Endodermal cell (in vitro differentiated cells): ENCODE results near the gene DHRS4. TPM values are rescaled to one million over a fixed set of nuclear protein-coding genes. Genes with fewer than 3 reads are reported as not detected.

Source experiments
- DNase-seq: peaks from one replicate; pipeline ENCODE4 v3.0.0-alpha.2; 2017
- H3K27ac ChIP-seq: 2 replicates; pipeline ENCODE4 v1.5.1; 2013; ENCODE audit warnings: mild to moderate bottlenecking, low read depth, low read length, moderate library complexity
- H3K27me3 ChIP-seq: 2 replicates; pipeline ENCODE4 v1.6.1; 2013; ENCODE audit warnings: mild to moderate bottlenecking, low read length, moderate library complexity; ENCODE audit not compliant: insufficient read depth, control insufficient read depth, poor library complexity, severe bottlenecking
- H3K36me3 ChIP-seq: 2 replicates; pipeline ENCODE4 v1.7.0; 2013; ENCODE audit warnings: mild to moderate bottlenecking, low read length, moderate library complexity; ENCODE audit not compliant: control insufficient read depth, insufficient read depth
- H3K4me1 ChIP-seq: one replicate; pipeline ENCODE4 v1.7.0; 2013; ENCODE audit warnings: low read length; ENCODE audit not compliant: control insufficient read depth, insufficient read depth
- H3K4me3 ChIP-seq: 2 replicates; pipeline ENCODE4 v1.5.1; 2013; ENCODE audit warnings: mild to moderate bottlenecking, low read length, moderate library complexity
- H3K9ac ChIP-seq: 2 replicates; pipeline ENCODE4 v1.6.1; 2013; ENCODE audit warnings: mild to moderate bottlenecking, low read length, moderate library complexity; ENCODE audit not compliant: poor library complexity, severe bottlenecking; ENCODE audit errors: extremely low read depth
- H3K9me3 ChIP-seq: 2 replicates; pipeline ENCODE4 v1.6.1; 2013; ENCODE audit warnings: mild to moderate bottlenecking, low read length, moderate library complexity; ENCODE audit not compliant: control insufficient read depth
- H3K27ac Mint-ChIP-seq: 2 replicates; pipeline ENCODE4 v1.8.0; 2020; ENCODE audit warnings: mixed read lengths
- H3K27me3 Mint-ChIP-seq: 2 replicates; pipeline ENCODE4 v1.8.0; 2021; ENCODE audit warnings: mild to moderate bottlenecking, mixed read lengths; ENCODE audit not compliant: insufficient read depth
- H3K36me3 Mint-ChIP-seq: 2 replicates; pipeline ENCODE4 v1.8.0; 2020; ENCODE audit warnings: low read depth, mixed read lengths
- H3K4me1 Mint-ChIP-seq: 2 replicates; pipeline ENCODE4 v1.8.0; 2020; ENCODE audit warnings: mixed read lengths
- H3K4me3 Mint-ChIP-seq: 2 replicates; pipeline ENCODE4 v1.8.0; 2020; ENCODE audit warnings: mild to moderate bottlenecking, moderate library complexity, mixed read lengths
- H3K9me3 Mint-ChIP-seq: 2 replicates; pipeline ENCODE4 v1.8.0; 2020; ENCODE audit warnings: mild to moderate bottlenecking, mixed read lengths
- CTCF ChIP-seq: fragments of 200-600 bp; sonication (generic); conservative IDR thresholded peaks from 2 replicates; pipeline ENCODE4 v1.5.0; 2021; ENCODE audit warnings: antibody characterized with exemption, mild to moderate bottlenecking
- WGBS, 2 experiments: methylation state at CpG; one replicate each; pipeline versions ENCODE4 v1.1.5 to v1.1.7; 2013; ENCODE audit warnings: missing lambda C conversion rate in 2 of 2, mixed read lengths in 1 of 2; ENCODE audit not compliant: insufficient coverage in 1 of 2, insufficient read length in 1 of 2; 5-methylcytosine and 5-hydroxymethylcytosine counted together
- total RNA-seq, 2 donors: library from RNA; stranded (reverse); fragmentation: NEBNext Ultra II Directional in 1 of 2; extraction: Animal tissue kit (Norgen Biotek cat#: 25700) in 1 of 2; gene quantifications; 2 replicates in 1 of 2; 3 replicates in 1 of 2; pipeline ENCODE4 v1.2.1, GENCODE V29; 2021

DHRS4 gene
- total RNA-seq, 2 donors from 2014 or later = 18.3 to 20.9 TPM

GRCh38 chr14:23910876-23911210 lies 42.7 kb upstream of the DHRS4 start:
- H3K4me1 ChIP-seq = no peaks in the 10 kb centered on the region
- no peak for DNase-seq
- H3K4me1 Mint-ChIP-seq = peaks cover 6% of the 10 kb centered on the region
- no peak overlapping the region for H3K9ac ChIP-seq
- H3K4me3 ChIP-seq = peak overlapping the region; percentile 11
- TF ChIP-seq CTCF = no peak
- H3K27ac ChIP-seq = no peak overlapping the region
- no peaks in the 10 kb centered on the region for H3K36me3 Mint-ChIP-seq
- peaks cover 4% of the 10 kb centered on the region for H3K27me3 Mint-ChIP-seq
- H3K36me3 ChIP-seq = no peaks in the 10 kb centered on the region
- H3K27me3 ChIP-seq = no peaks in the 10 kb centered on the region
- H3K4me3 Mint-ChIP-seq = no peak overlapping the region
- WGBS, 2 experiments = 63 to 76% methylated on average over 1 to 3 of the region's 3 CpGs
- peaks cover 4% of the 10 kb centered on the region for H3K9me3 Mint-ChIP-seq
- peaks cover 12% of the 10 kb centered on the region for H3K9me3 ChIP-seq
- H3K27ac Mint-ChIP-seq = peak overlapping the region; percentile 71

- H3K4me3 Mint-ChIP-seq = no peak overlapping the region
- H3K36me3 ChIP-seq = no peaks in the 10 kb centered on the region
- H3K9ac ChIP-seq = no peak overlapping the region
- H3K9me3 ChIP-seq = peaks cover 31% of the 10 kb centered on the region
- no peak for DNase-seq
- H3K4me3 ChIP-seq = no peak overlapping the region
- peaks cover 15% of the 10 kb centered on the region for H3K9me3 Mint-ChIP-seq
- H3K27me3 ChIP-seq = no peaks in the 10 kb centered on the region
- H3K4me1 Mint-ChIP-seq = peaks cover 6% of the 10 kb centered on the region
- no peak for TF ChIP-seq CTCF
- 83 to 100% methylated on average over 1 to 4 of the region's 4 CpGs for WGBS, 2 experiments
- H3K27me3 Mint-ChIP-seq = peaks cover 4% of the 10 kb centered on the region
- H3K4me1 ChIP-seq = no peaks in the 10 kb centered on the region
- no peaks in the 10 kb centered on the region for H3K36me3 Mint-ChIP-seq
- H3K27ac ChIP-seq = no peak overlapping the region
- H3K27ac Mint-ChIP-seq = no peak overlapping the region
Measured at GRCh38 chr14:23915559-23915958, 38.0 kb upstream of the DHRS4 start.

GRCh38 chr14:23916004-23916403 lies 37.6 kb upstream of the DHRS4 start:
- H3K9me3 Mint-ChIP-seq = peaks cover 15% of the 10 kb centered on the region
- Histone ChIP-seq H3K9ac (no peak overlapping the region), H3K9me3 (peaks cover 31% of the 10 kb centered on the region), H3K4me3 (no peak overlapping the region), H3K27ac (no peak overlapping the region), H3K36me3 (no peaks in the 10 kb centered on the region), H3K27me3 (no peaks in the 10 kb centered on the region), H3K4me1 (no peaks in the 10 kb centered on the region)
- no peak overlapping the region for H3K27ac Mint-ChIP-seq
- no peak overlapping the region for H3K4me3 Mint-ChIP-seq
- 82 to 94% methylated on average over 2 to 3 of the region's 3 CpGs for WGBS, 2 experiments
- TF ChIP-seq CTCF = no peak
- no peaks in the 10 kb centered on the region for H3K36me3 Mint-ChIP-seq
- DNase-seq = no peak
- H3K4me1 Mint-ChIP-seq = peaks cover 3% of the 10 kb centered on the region
- H3K27me3 Mint-ChIP-seq = peaks cover 4% of the 10 kb centered on the region
